IMR-90 (cell line): ENCODE data around the gene RUFY4. TPM values are rescaled to one million over a fixed set of nuclear protein-coding genes. Genes with fewer than 3 reads are reported as not detected.

ENCODE experiments used
- ATAC-seq: fragments of 200-7000 bp; cut with Tn5 transposase; 2 replicates; pipeline ENCODE4 v1.9.1; 2020; ENCODE audit warnings: low read depth, mild to moderate bottlenecking, moderate library complexity
- BruUV-seq: library from RNA; stranded (reverse); fragments of 400-500 nt; replicated peaks from 2 replicates; lab custom pipeline; 2021; lab: Mats Ljungman, UMichigan
- CTCF ChIA-PET: fragments of 300-600 bp; formaldehyde crosslinking; extraction: SDS; loops from one replicate; lab custom pipeline; 2021; ENCODE audit warnings: antibody characterized with exemption; lab: Yijun Ruan, JAX
- POLR2A ChIA-PET: fragments of 300-600 bp; sonication (Branson Sonifier 250); formaldehyde crosslinking; loops from one replicate; lab custom pipeline; 2022; ENCODE audit warnings: antibody characterized with exemption; ENCODE audit not compliant: unreplicated experiment; lab: Charles Lee
- DNase-seq: peaks from one replicate; pipeline ENCODE4 v3.0.0; 2013
- H2AFZ ChIP-seq: replicated peaks from 2 replicates; pipeline ENCODE3; 2013; ENCODE audit warnings: low read length, mild to moderate bottlenecking; ENCODE audit not compliant: poor library complexity
- H2AK5ac ChIP-seq: 2 replicates; pipeline ENCODE4 v1.6.1; 2013; ENCODE audit warnings: low read depth, low read length, inconsistent platforms
- H2AK9ac ChIP-seq: replicated peaks from 2 replicates; pipeline ENCODE3; 2013; ENCODE audit warnings: mild to moderate bottlenecking, low read depth, low read length, moderate library complexity; ENCODE audit not compliant: poor library complexity
- H2BK120ac ChIP-seq: 2 replicates; pipeline ENCODE4 v1.6.1; 2013; ENCODE audit warnings: low read depth, low read length, inconsistent platforms
- H2BK15ac ChIP-seq: 3 replicates; pipeline ENCODE4 v1.6.1; 2013; ENCODE audit warnings: low read depth, low read length, inconsistent platforms
- H2BK20ac ChIP-seq: 2 replicates; pipeline ENCODE4 v1.6.1; 2013; ENCODE audit warnings: low read depth, mild to moderate bottlenecking, inconsistent platforms, low read length, moderate library complexity
- H2BK5ac ChIP-seq: 2 replicates; pipeline ENCODE4 v1.6.1; 2013; ENCODE audit warnings: mild to moderate bottlenecking, low read depth, low read length, inconsistent platforms; ENCODE audit not compliant: poor library complexity, severe bottlenecking
- H3K14ac ChIP-seq: replicated peaks from 2 replicates; pipeline ENCODE4 v1.6.1; 2013; ENCODE audit warnings: low read depth, low read length, inconsistent platforms
- H3K18ac ChIP-seq: 2 replicates; pipeline ENCODE4 v1.6.1; 2013; ENCODE audit warnings: low read depth, low read length, control low read depth
- H3K23ac ChIP-seq: 2 replicates; pipeline ENCODE4 v1.6.1; 2013; ENCODE audit warnings: low read depth, low read length, inconsistent platforms
- H3K27ac ChIP-seq: 2 replicates; pipeline ENCODE4 v1.5.1; 2013; ENCODE audit warnings: mild to moderate bottlenecking, control low read depth, low read length; ENCODE audit not compliant: insufficient read depth
- H3K27me3 ChIP-seq: 2 replicates; pipeline ENCODE4 v1.6.1; 2013; ENCODE audit warnings: low read length; ENCODE audit not compliant: control insufficient read depth, insufficient read depth
- H3K36me3 ChIP-seq: 2 replicates; pipeline ENCODE4 v1.6.1; 2013; ENCODE audit warnings: low read length, mixed read lengths; ENCODE audit not compliant: control insufficient read depth, insufficient read depth
- H3K4ac ChIP-seq: 2 replicates; pipeline ENCODE4 v1.6.1; 2013; ENCODE audit warnings: low read depth, low read length, inconsistent platforms
- H3K4me1 ChIP-seq: 2 replicates; pipeline ENCODE4 v1.6.1; 2013; ENCODE audit warnings: low read length, mixed read lengths; ENCODE audit not compliant: control insufficient read depth, insufficient read depth
- H3K4me2 ChIP-seq: 2 replicates; pipeline ENCODE4 v1.6.1; 2013; ENCODE audit warnings: low read depth, mild to moderate bottlenecking, control low read depth, low read length, moderate library complexity
- H3K4me3 ChIP-seq: 2 replicates; pipeline ENCODE4 v1.5.1; 2013; ENCODE audit warnings: low read depth, mild to moderate bottlenecking, control low read depth, low read length, moderate library complexity; ENCODE audit not compliant: insufficient read depth
- H3K56ac ChIP-seq: 2 replicates; pipeline ENCODE4 v1.6.1; 2013; ENCODE audit warnings: low read length, inconsistent platforms; ENCODE audit not compliant: insufficient read depth; ENCODE audit errors: extremely low read depth
- H3K79me1 ChIP-seq, 2 experiments: 2 replicates each; pipeline ENCODE4 v1.6.1; 2013; ENCODE audit warnings: low read length in 2 of 2, inconsistent platforms in 1 of 2, low read depth in 1 of 2
- H3K9ac ChIP-seq: 2 replicates; pipeline ENCODE4 v1.6.1; 2013; ENCODE audit warnings: low read depth, low read length, control low read depth
- H3K9me1 ChIP-seq: 2 replicates; pipeline ENCODE4 v1.6.1; 2013; ENCODE audit warnings: low read length, inconsistent platforms; ENCODE audit not compliant: insufficient read depth
- H3K9me3 ChIP-seq: 2 replicates; pipeline ENCODE4 v1.6.1; 2013; ENCODE audit warnings: low read length; ENCODE audit not compliant: control insufficient read depth, insufficient read depth
- H4K20me1 ChIP-seq: 2 replicates; pipeline ENCODE4 v1.6.1; 2013; ENCODE audit warnings: low read length, inconsistent platforms; ENCODE audit not compliant: insufficient read depth
- H4K5ac ChIP-seq: 2 replicates; pipeline ENCODE4 v1.6.1; 2013; ENCODE audit warnings: mild to moderate bottlenecking, low read depth, low read length, control low read depth
- H4K8ac ChIP-seq, 2 experiments: 2 replicates each; pipeline ENCODE4 v1.6.1; 2013; ENCODE audit warnings: low read depth in 2 of 2, low read length in 2 of 2, control low read depth in 1 of 2, inconsistent platforms in 1 of 2
- H4K91ac ChIP-seq: 2 replicates; pipeline ENCODE4 v1.6.1; 2013; ENCODE audit warnings: low read depth, low read length, inconsistent platforms; ENCODE audit not compliant: insufficient read depth
- CEBPB ChIP-seq: IDR thresholded peaks from 2 replicates; pipeline ENCODE4 v1.6.1; 2012; ENCODE audit warnings: low read depth, low read length, improper control_type of control experiment
- ELK1 ChIP-seq: fragments of 150-350 bp; IDR thresholded peaks from 2 replicates; pipeline ENCODE4 v1.6.1; 2016; ENCODE audit warnings: low read depth, mild to moderate bottlenecking, low read length, moderate library complexity, borderline replicate concordance
- FOS ChIP-seq: fragments of 150-350 bp; IDR thresholded peaks from 2 replicates; pipeline ENCODE4 v1.6.1; 2016; ENCODE audit warnings: low read depth, low read length
- NFE2L2 ChIP-seq: fragments of 150-350 bp; IDR thresholded peaks from 2 replicates; pipeline ENCODE4 v1.6.1; 2016; ENCODE audit warnings: low read depth, mild to moderate bottlenecking, low read length
- RCOR1 ChIP-seq: IDR thresholded peaks from 2 replicates; pipeline ENCODE4 v1.6.1; 2012; ENCODE audit warnings: mild to moderate bottlenecking, low read length, improper control_type of control experiment; ENCODE audit not compliant: insufficient replicate concordance
- WGBS, 2 experiments: methylation state at CpG; one replicate each; pipeline versions ENCODE4 v1.1.5 to v1.1.7; 2013; ENCODE audit warnings: missing lambda C conversion rate in 2 of 2; ENCODE audit not compliant: insufficient read length in 1 of 2; ENCODE audit errors: extremely low coverage in 2 of 2; 5-methylcytosine and 5-hydroxymethylcytosine counted together
- dilution Hi-C: fragments of 300-500 bp; cut with HindIII; formaldehyde crosslinking; loops from one replicate; pipeline ENCODE4 v1.14.3; 2018; ENCODE audit warnings: low sequenced_read_pairs; ENCODE audit not compliant: unreplicated experiment
- in situ Hi-C: fragments of 300-500 bp; cut with MboI; formaldehyde crosslinking; loops from 3 replicates; pipeline ENCODE4 v1.14.3; 2019; ENCODE audit warnings: low sequenced_read_pairs, inconsistent platforms, mixed read lengths
- intact Hi-C: fragments of 100-400 bp; cut with micrococcal nuclease; formaldehyde crosslinking; loops from 2 replicates; pipeline ENCODE4 v1.10.0; 2022
- polyA plus RNA-seq, 3 experiments: library from polyadenylated mRNA; depleted of rRNA; stranded (reverse); fragments of >200 nt; gene quantifications; 2 replicates each; pipeline ENCODE4 v1.2.3, GENCODE V29; 2012; ENCODE audit warnings: low replicate concordance in 1 of 3
- total RNA-seq: library from RNA; depleted of rRNA; stranded (reverse); fragments of >200 nt; gene quantifications from 2 replicates; pipeline ENCODE4 v1.2.3, GENCODE V29; 2012

RUFY4 gene
- total and polyA plus RNA-seq, 2 of the 4 experiments (the other 2 are of a cell fraction), result not detected

- Histone ChIP-seq H3K4me3 (no peak within 1 kb of the TSS), H3K27me3 (peaks cover 54% of the 10 kb centered on the region), H2AK5ac (no peak within 1 kb of the TSS), H2AK9ac (no peak within 1 kb of the TSS), H2BK20ac (no peak within 1 kb of the TSS), H3K4me2 (no peak within 1 kb of the TSS), H2BK5ac (no peak within 1 kb of the TSS), H2AFZ (no peak within 1 kb of the TSS), H3K36me3 (no peaks in the 10 kb centered on the region), H3K4me1 (no peaks in the 10 kb centered on the region), H4K20me1 (no peaks in the 10 kb centered on the region), H3K9ac (no peak within 1 kb of the TSS), H3K27ac (no peak within 1 kb of the TSS), H3K23ac (no peak within 1 kb of the TSS), H3K9me1 (no peaks in the 10 kb centered on the region), H3K79me1 (no peaks in the 10 kb centered on the region), H4K5ac (no peak within 1 kb of the TSS), H4K91ac (no peak within 1 kb of the TSS), H4K8ac (no peak within 1 kb of the TSS), H3K14ac (no peak within 1 kb of the TSS), H3K4ac (no peak within 1 kb of the TSS), H2BK120ac (no peak within 1 kb of the TSS), H3K18ac (no peak within 1 kb of the TSS), H2BK15ac (no peak within 1 kb of the TSS), H3K56ac (no peak within 1 kb of the TSS), H3K9me3 (peaks cover 5% of the 10 kb centered on the region)
- 81% methylated on average over 4 of the region's 8 CpGs; no CpG with 5 or more reads in 1 of the 2 experiments for WGBS, 2 experiments
- TF ChIP-seq NFE2L2 (no peak), ELK1 (no peak), FOS (no peak), CEBPB (no peak), RCOR1 (no peak)
- intact Hi-C loops (no loop called here), dilution Hi-C loops (no loop called here), in situ Hi-C loops (no loop called here)
- BruUV-seq, result no TSS peak
- ChIA-PET POLR2A (no interaction called here), CTCF (no interaction called here)
- ATAC-seq (peak; percentile 44), DNase-seq (no peak)
Measured at GRCh38 chr2:218125626-218126080, 56.6 kb downstream of the RUFY4 start, which contains the start of gene CXCR2. CXCR2 (plus strand) TSS chr2:218126028; CDS start chr2:218134802, 8,774 bp downstream.
